Right lobe of liver (tissue), 4 donors: ENCODE results near the gene PCED1A.

ENCODE experiments used
- CTCF ChIP-seq, 4 donors: fragments of 200-600 bp in 3 of 4; fragments of 450-650 bp in 1 of 4; IDR thresholded peaks; one replicate each; pipeline versions ENCODE4 v1.5.1 to v1.8.0; 2016 to 2022; ENCODE audit warnings: antibody characterized with exemption in 4 of 4, mild to moderate bottlenecking in 2 of 4
- POLR2A ChIP-seq: fragments of 450-650 bp; IDR thresholded peaks from one replicate; pipeline ENCODE4 v1.6.1; 2017; ENCODE audit warnings: antibody characterized with exemption, mild to moderate bottlenecking
- donor health status: DM: no; HTN: no; CAD: no.
- donor health status: DM: no; HTN: no; CAD: no.
- donor health status: DM: no; HTN: yes; CAD: no.

GRCh38 chr20:2837221-2837960 is 3.1 kb downstream of the PCED1A start:
- TF ChIP-seq CTCF (IDR thresholded peaks at IDR 0.05) (no peak), POLR2A (no peak)
